Spleen (tissue), 7 donors: ENCODE measurements around the gene NT5C1A.

Experiments
- CTCF ChIP-seq, 11 experiments: fragments of 200-600 bp in 7 of 11; fragments of 450-650 bp in 4 of 11; sonication (generic) in 4 of 11; IDR thresholded peaks in 8 of 11; conservative IDR thresholded peaks in 3 of 11; 1 replicate in 7 of 11; 2 replicates in 4 of 11; pipeline versions ENCODE4 v1.4.0 to v1.8.0; 2016 to 2021; ENCODE audit warnings: antibody characterized with exemption in 11 of 11, inconsistent platforms in 4 of 11, mild to moderate bottlenecking in 1 of 11
- POLR2A ChIP-seq, 3 donors: fragments of 450-650 bp; IDR thresholded peaks; one replicate each; pipeline ENCODE4 v1.5.1; 2017; ENCODE audit warnings: antibody characterized with exemption in 3 of 3, mild to moderate bottlenecking in 1 of 3
- donor health status: DM: no; HTN: no; CAD: no; lungs with moderate emphysema.
- donor health status: DM: no; HTN: no; CAD: no.
- donor health status: DM: no; HTN: no; CAD: no.

GRCh38 chr1:39622427-39622826 lies 49.5 kb downstream of the NT5C1A start:
- TF ChIP-seq POLR2A (IDR thresholded peaks at IDR 0.05), result no peak
- no peak for TF ChIP-seq CTCF (IDR thresholded peaks at IDR 0.05 in 8 of 11, conservative IDR thresholded peaks at IDR 0.05 in 3 of 11)
